HEK293 (cell line): ENCODE data around the gene P4HA3.

Experiments
- CTCF ChIA-PET: fragments of 350-600 bp; formaldehyde crosslinking; extraction: SDS; loops from one replicate; lab custom pipeline; 2021; ENCODE audit warnings: antibody characterized with exemption; lab: Yijun Ruan, JAX
- POLR2A ChIA-PET: fragments of 300-600 bp; formaldehyde crosslinking; extraction: SDS; loops from one replicate; lab custom pipeline; 2020; ENCODE audit warnings: antibody characterized with exemption, inconsistent platforms; lab: Yijun Ruan, JAX
- H3K27ac ChIP-seq: fragments of 200-500 bp; sonication (Bioruptor generic); 2 replicates; pipeline ENCODE4 v1.5.1; 2014; ENCODE audit warnings: low read depth, low read length, control low read depth, inconsistent platforms; ENCODE audit errors: extremely low read depth
- H3K36me3 ChIP-seq, 2 experiments: fragments of 200-500 bp in 1 of 2; sonication (Bioruptor generic) in 1 of 2; 1 replicate in 1 of 2; 2 replicates in 1 of 2; pipeline ENCODE4 v1.5.1; 2014 to 2017; ENCODE audit warnings: inconsistent platforms in 2 of 2, low read length in 2 of 2; ENCODE audit not compliant: control insufficient read depth in 2 of 2, insufficient read depth in 1 of 2
- H3K4me1 ChIP-seq: fragments of 200-500 bp; sonication (Bioruptor generic); 2 replicates; pipeline ENCODE4 v1.5.1; 2014; ENCODE audit warnings: mild to moderate bottlenecking, low read length, inconsistent platforms; ENCODE audit not compliant: control insufficient read depth, insufficient read depth
- H3K4me3 ChIP-seq: 2 replicates; pipeline ENCODE4 v1.5.1; 2011; ENCODE audit warnings: low read depth, mild to moderate bottlenecking, control low read depth, low read length, moderate library complexity
- H3K9me3 ChIP-seq: fragments of 200-500 bp; sonication (Bioruptor generic); 2 replicates; pipeline ENCODE4 v1.5.1; 2014; ENCODE audit warnings: low read depth, low read length, inconsistent platforms; ENCODE audit not compliant: control insufficient read depth, insufficient read depth
- ATF2 ChIP-seq: fragments of 450-650 bp; formaldehyde crosslinking; IDR thresholded peaks from 2 replicates; pipeline ENCODE4 v1.5.1; 2016; ENCODE audit warnings: missing biosample characterization, missing genetic modification characterization, low read depth
- ELK4 ChIP-seq: IDR thresholded peaks from 2 replicates; pipeline ENCODE4 v1.6.1; 2011; ENCODE audit warnings: mild to moderate bottlenecking, low read depth, low read length, borderline replicate concordance
- HIC1 ChIP-seq: fragments of 450-650 bp; formaldehyde crosslinking; IDR thresholded peaks from 2 replicates; pipeline ENCODE4 v1.5.1; 2016; ENCODE audit warnings: missing biosample characterization, missing genetic modification characterization
- HOXC10 ChIP-seq: sonication (generic); formaldehyde crosslinking; IDR thresholded peaks from 2 replicates; pipeline ENCODE4 v1.8.1; 2023; ENCODE audit warnings: mild to moderate bottlenecking, missing genetic modification reagents
- KLF10 ChIP-seq: fragments of 450-650 bp; IDR thresholded peaks from 2 replicates; pipeline ENCODE4 v1.5.1; 2018; ENCODE audit warnings: missing biosample characterization, mild to moderate bottlenecking, missing genetic modification characterization
- PBX3 ChIP-seq: sonication (generic); formaldehyde crosslinking; IDR thresholded peaks from 2 replicates; pipeline ENCODE4 v1.8.1; 2022; ENCODE audit warnings: mild to moderate bottlenecking, moderate library complexity, missing genetic modification reagents
- PRDM6 ChIP-seq: fragments of 450-650 bp; formaldehyde crosslinking; IDR thresholded peaks from 2 replicates; pipeline ENCODE4 v1.5.1; 2017; ENCODE audit warnings: missing biosample characterization, missing genetic modification characterization
- SALL2 ChIP-seq: fragments of 450-650 bp; formaldehyde crosslinking; IDR thresholded peaks from 2 replicates; pipeline ENCODE4 v1.5.0; 2017; ENCODE audit warnings: missing biosample characterization, mild to moderate bottlenecking, missing genetic modification characterization, borderline replicate concordance
- TCF7L2 ChIP-seq: IDR thresholded peaks from 2 replicates; pipeline ENCODE4 v1.6.1; 2011; ENCODE audit warnings: low read depth, mild to moderate bottlenecking, inconsistent platforms, low read length, moderate library complexity, borderline replicate concordance
- YY1 ChIP-seq: fragments of 450-650 bp; formaldehyde crosslinking; IDR thresholded peaks from 2 replicates; pipeline ENCODE4 v1.5.1; 2018; ENCODE audit warnings: missing biosample characterization, missing genetic modification characterization
- ZBTB7A ChIP-seq: fragments of 450-650 bp; formaldehyde crosslinking; IDR thresholded peaks from 2 replicates; pipeline ENCODE4 v1.5.1; 2016; ENCODE audit warnings: low read depth, missing biosample characterization, missing genetic modification characterization
- ZBTB8A ChIP-seq: fragments of 450-650 bp; formaldehyde crosslinking; IDR thresholded peaks from 2 replicates; pipeline ENCODE4 v1.5.1; 2016; ENCODE audit warnings: missing biosample characterization, missing genetic modification characterization
- ZNF10 ChIP-seq: fragments of 450-650 bp; formaldehyde crosslinking; IDR thresholded peaks from 2 replicates; pipeline ENCODE4 v1.5.1; 2017; ENCODE audit warnings: missing biosample characterization, missing genetic modification characterization
- ZNF174 ChIP-seq: fragments of 450-650 bp; formaldehyde crosslinking; IDR thresholded peaks from 2 replicates; pipeline ENCODE4 v1.5.0; 2017; ENCODE audit warnings: missing biosample characterization, mild to moderate bottlenecking, missing genetic modification characterization
- ZNF302 ChIP-seq: fragments of 450-650 bp; formaldehyde crosslinking; IDR thresholded peaks from 2 replicates; pipeline ENCODE4 v1.5.1; 2016; ENCODE audit warnings: missing biosample characterization, missing genetic modification characterization, low read depth
- ZNF335 ChIP-seq: fragments of 450-650 bp; formaldehyde crosslinking; conservative IDR thresholded peaks from 2 replicates; pipeline ENCODE4 v1.5.1; 2016; ENCODE audit warnings: missing biosample characterization, missing genetic modification characterization
- ZNF394 ChIP-seq: fragments of 450-650 bp; formaldehyde crosslinking; IDR thresholded peaks from 2 replicates; pipeline ENCODE4 v1.5.1; 2016; ENCODE audit warnings: missing biosample characterization, missing genetic modification characterization, mild to moderate bottlenecking, moderate library complexity, borderline replicate concordance
- ZNF426 ChIP-seq: fragments of 450-650 bp; formaldehyde crosslinking; IDR thresholded peaks from 2 replicates; pipeline ENCODE4 v1.5.1; 2017; ENCODE audit warnings: missing biosample characterization, missing genetic modification characterization, mild to moderate bottlenecking, inconsistent platforms, moderate library complexity
- ZNF514 ChIP-seq: fragments of 450-650 bp; formaldehyde crosslinking; IDR thresholded peaks from 2 replicates; pipeline ENCODE4 v1.5.1; 2016; ENCODE audit warnings: missing biosample characterization, missing genetic modification characterization
- ZNF561 ChIP-seq: fragments of 450-650 bp; IDR thresholded peaks from 2 replicates; pipeline ENCODE4 v1.5.1; 2018; ENCODE audit warnings: missing biosample characterization, missing genetic modification characterization, borderline replicate concordance
- ZNF610 ChIP-seq: fragments of 450-650 bp; formaldehyde crosslinking; IDR thresholded peaks from 2 replicates; pipeline ENCODE4 v1.5.1; 2016; ENCODE audit warnings: missing biosample characterization, missing genetic modification characterization, borderline replicate concordance
- ZNF660 ChIP-seq: fragments of 450-650 bp; IDR thresholded peaks from 2 replicates; pipeline ENCODE4 v1.5.1; 2018; ENCODE audit warnings: missing biosample characterization, mild to moderate bottlenecking, missing genetic modification characterization
- ZNF701 ChIP-seq: fragments of 450-650 bp; formaldehyde crosslinking; IDR thresholded peaks from 2 replicates; pipeline ENCODE4 v1.5.1; 2016; ENCODE audit warnings: missing biosample characterization, missing genetic modification characterization
- ZSCAN4 ChIP-seq: fragments of 450-650 bp; formaldehyde crosslinking; IDR thresholded peaks from 2 replicates; pipeline ENCODE4 v1.5.1; 2017; ENCODE audit warnings: missing biosample characterization, missing genetic modification characterization

Gene P4HA3

GRCh38 chr11:74235121-74235520 lies 76.3 kb downstream of the P4HA3 start:
- peaks cover 10 to 70% of the 10 kb centered on the region in 2 experiments for H3K36me3 ChIP-seq
- CTCF ChIA-PET: no interaction called here

GRCh38 chr11:74233683-74234082 lies 77.8 kb downstream of the P4HA3 start:
- Histone ChIP-seq H3K4me3 (no peak overlapping the region), H3K36me3 (peaks cover 5 to 62% of the 10 kb centered on the region in 2 experiments; a peak in 2 of 3 replicates), H3K27ac (no peak overlapping the region), H3K4me1 (no peaks in the 10 kb centered on the region), H3K9me3 (no peaks in the 10 kb centered on the region)
- POLR2A ChIA-PET: no interaction called here
- CTCF ChIA-PET: no interaction called here
- no peak for TF ChIP-seq ZNF335
- TF ChIP-seq ZBTB8A: no peak
- no peak for TF ChIP-seq ZNF394
- no peak for TF ChIP-seq HOXC10 (CRISPR knock-in tag)
- no peak for TF ChIP-seq SALL2
- TF ChIP-seq HIC1 (tag by site-specific recombination): no peak
- no peak for TF ChIP-seq ELK4
- TF ChIP-seq ZNF174: no peak

More at GRCh38 chr11:74235121-74235520, 76.3 kb downstream of the P4HA3 start:
- Histone ChIP-seq H3K4me1 (no peaks in the 10 kb centered on the region), H3K9me3 (no peaks in the 10 kb centered on the region), H3K27ac (no peak overlapping the region), H3K4me3 (no peak overlapping the region)
- POLR2A ChIA-PET: no interaction called here
- TF ChIP-seq ZNF701 (tag by site-specific recombination) (no peak), PBX3 (no peak), ZBTB8A (no peak), ZBTB7A (tag by site-specific recombination) (no peak), ZNF610 (no peak), ZNF660 (tag by site-specific recombination) (no peak), ZNF10 (tag by site-specific recombination) (no peak), ZNF302 (no peak)

GRCh38 chr11:74232311-74232950 lies 79.0 kb downstream of the P4HA3 start:
- H3K4me1 ChIP-seq: no peaks in the 10 kb centered on the region
- no peak overlapping the region for H3K4me3 ChIP-seq
- H3K36me3 ChIP-seq: peaks cover 5 to 49% of the 10 kb centered on the region in 2 experiments; a peak in 2 of 3 replicates
- CTCF ChIA-PET: no interaction called here
- no peaks in the 10 kb centered on the region for H3K9me3 ChIP-seq
- POLR2A ChIA-PET: interaction anchor here (0.6 kb wide), 1 partner anchor 260 kb away, joined by 3 read pairs; no protein-coding TSS in a partner anchor
- no peak overlapping the region for H3K27ac ChIP-seq
- no peak for TF ChIP-seq TCF7L2
- TF ChIP-seq KLF10: no peak
- TF ChIP-seq ATF2 (tag by site-specific recombination): no peak
- no peak for TF ChIP-seq ZNF561 (tag by site-specific recombination)
- TF ChIP-seq ZNF514 (tag by site-specific recombination): no peak
- TF ChIP-seq YY1 (tag by site-specific recombination): no peak
- TF ChIP-seq ZSCAN4 (tag by site-specific recombination): no peak
- no peak for TF ChIP-seq PRDM6
- TF ChIP-seq ZNF426 (tag by site-specific recombination): no peak
